ENCODE data around the gene C18orf63.

C18orf63 gene

GRCh38 chr18:74315464-74316256, at the start of gene C18orf63:
Gene C18orf63 (plus strand): TSS chr18:74315839. CDS start chr18:74317866, 2,027 bp downstream.
- TF ChIP-seq CTCF (IDR thresholded peaks at IDR 0.05) = no peak

- no peak for TF ChIP-seq CTCF (IDR thresholded peaks at IDR 0.05)
Observed at GRCh38 chr18:74266161-74266560, 49.5 kb upstream of the C18orf63 start.

- TF ChIP-seq CTCF (IDR thresholded peaks at IDR 0.05) = no peak
Observed at GRCh38 chr18:74268175-74268574, 47.5 kb upstream of the C18orf63 start.

- no peak for TF ChIP-seq CTCF (IDR thresholded peaks at IDR 0.05)
Observed at GRCh38 chr18:74268933-74269620, 46.6 kb upstream of the C18orf63 start.

GRCh38 chr18:74271635-74272034, 44.0 kb upstream of the C18orf63 start:
- no peak for TF ChIP-seq CTCF (IDR thresholded peaks at IDR 0.05)

GRCh38 chr18:74273394-74273793, 42.2 kb upstream of the C18orf63 start:
- TF ChIP-seq CTCF (IDR thresholded peaks at IDR 0.05) = no peak

GRCh38 chr18:74274700-74275099, 40.9 kb upstream of the C18orf63 start:
- no peak for TF ChIP-seq CTCF (IDR thresholded peaks at IDR 0.05)
